ENCODE measurements around the gene ARID4B.

The ARID4B gene

GRCh38 chr1:235138821-235139220, 189.2 kb downstream of the ARID4B start:
- Histone ChIP-seq H3K4me1 (ENCODE audit: insufficient read depth, low read length) (no peaks in the 10 kb centered on the region), H3K27me3 (ENCODE audit: insufficient read depth, low read length, poor library complexity) (no peaks in the 10 kb centered on the region), H3K4me2 (ENCODE audit: insufficient read depth, low read length) (no peak overlapping the region), H3K9ac (ENCODE audit: low read depth, low read length) (no peak overlapping the region), H3K9me3 (ENCODE audit: insufficient read depth, low read length, severe bottlenecking) (no peaks in the 10 kb centered on the region), H3K27ac (ENCODE audit: low read length) (no peak overlapping the region), H2AFZ (ENCODE audit: low read depth, low read length) (no peak overlapping the region), H3K36me3 (ENCODE audit: insufficient read depth, low read length) (peaks cover 85% of the 10 kb centered on the region), H3K79me2 (ENCODE audit: insufficient read depth, low read length) (peaks cover 23% of the 10 kb centered on the region; the same call in 1 of the 2 replicates), H4K20me1 (ENCODE audit: insufficient read depth, low read length) (peaks cover 10% of the 10 kb centered on the region; the same call in 1 of the 2 replicates), H3K4me3 (ENCODE audit: low read depth in 1 of 2, low read length in 2 of 2) (no peak overlapping the region)
- ATAC-seq (ENCODE audit: insufficient read depth, low read depth), result no peak
- TF ChIP-seq EZH2 (IDR thresholded peaks at IDR 0.05; ENCODE audit: borderline replicate concordance, low read depth, low read length, severe bottlenecking), result no peak
- no peak for TF ChIP-seq CTCF (IDR thresholded peaks at IDR 0.05; ENCODE audit: borderline replicate concordance, extremely low read depth, low read length, poor library complexity, severe bottlenecking)
- DNase-seq, result no peak

- no peaks in the 10 kb centered on the region for H3K4me1 ChIP-seq (ENCODE audit: insufficient read depth, low read length)
- ATAC-seq (ENCODE audit: insufficient read depth, low read depth) (no peak), DNase-seq (no peak)
- H3K4me2 ChIP-seq (ENCODE audit: insufficient read depth, low read length), result no peak overlapping the region
- H2AFZ ChIP-seq (ENCODE audit: low read depth, low read length), result no peak overlapping the region
- no peak overlapping the region for H3K27ac ChIP-seq (ENCODE audit: low read length)
- H3K9me3 ChIP-seq (ENCODE audit: insufficient read depth, low read length, severe bottlenecking), result no peaks in the 10 kb centered on the region
- H3K27me3 ChIP-seq (ENCODE audit: insufficient read depth, low read length, poor library complexity), result no peaks in the 10 kb centered on the region
- peaks cover 86% of the 10 kb centered on the region for H3K36me3 ChIP-seq (ENCODE audit: insufficient read depth, low read length)
- H3K9ac ChIP-seq (ENCODE audit: low read depth, low read length), result no peak overlapping the region
- H4K20me1 ChIP-seq (ENCODE audit: insufficient read depth, low read length), result 0 out of 2 replicates have a peak, but pooled peaks cover 6% of the 10 kb centered on the region
- H3K79me2 ChIP-seq (ENCODE audit: insufficient read depth, low read length), result peaks cover 8% of the 10 kb centered on the region; the same call in 1 of the 2 replicates
- no peak overlapping the region for H3K4me3 ChIP-seq (ENCODE audit: low read depth in 1 of 2, low read length in 2 of 2)
- TF ChIP-seq CTCF (IDR thresholded peaks at IDR 0.05; ENCODE audit: borderline replicate concordance, extremely low read depth, low read length, poor library complexity, severe bottlenecking), result no peak
- TF ChIP-seq EZH2 (IDR thresholded peaks at IDR 0.05; ENCODE audit: borderline replicate concordance, low read depth, low read length, severe bottlenecking), result no peak
Observed at GRCh38 chr1:235136111-235136510, 191.9 kb downstream of the ARID4B start.

DNA sequence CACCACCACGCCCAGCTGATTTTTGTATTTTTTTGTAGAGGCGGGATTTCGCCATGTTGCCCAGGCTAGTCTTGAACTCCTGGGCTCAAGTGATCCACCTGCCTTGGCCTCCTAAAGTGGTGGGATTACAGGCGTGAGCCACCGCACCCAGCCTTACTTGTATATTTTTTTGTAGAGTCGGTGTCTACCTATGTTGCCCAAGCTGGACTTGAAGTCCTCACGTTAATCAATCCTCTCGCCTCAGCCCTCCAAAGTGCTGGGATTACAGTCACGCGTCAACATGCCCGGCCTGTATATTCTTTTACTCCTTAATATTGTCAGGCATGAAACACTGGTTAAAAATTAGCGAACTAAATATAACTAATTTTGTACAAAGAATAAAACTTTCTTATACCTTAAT, 193.8 kb downstream of the ARID4B start:
- ATAC-seq (ENCODE audit: insufficient read depth, low read depth) (no peak), DNase-seq (no peak)
- H3K27ac ChIP-seq (ENCODE audit: low read length), result no peak overlapping the region
- H4K20me1 ChIP-seq (ENCODE audit: insufficient read depth, low read length), result no peaks in the 10 kb centered on the region
- no peak overlapping the region for H2AFZ ChIP-seq (ENCODE audit: low read depth, low read length)
- TF ChIP-seq CTCF (IDR thresholded peaks at IDR 0.05; ENCODE audit: borderline replicate concordance, extremely low read depth, low read length, poor library complexity, severe bottlenecking) (no peak), EZH2 (IDR thresholded peaks at IDR 0.05; ENCODE audit: borderline replicate concordance, low read depth, low read length, severe bottlenecking) (no peak)
- H3K79me2 ChIP-seq (ENCODE audit: insufficient read depth, low read length), result peaks cover 2% of the 10 kb centered on the region
- no peaks in the 10 kb centered on the region for H3K27me3 ChIP-seq (ENCODE audit: insufficient read depth, low read length, poor library complexity)
- no peak overlapping the region for H3K4me3 ChIP-seq (ENCODE audit: low read depth in 1 of 2, low read length in 2 of 2)
- peaks cover 11% of the 10 kb centered on the region for H3K4me1 ChIP-seq (ENCODE audit: insufficient read depth, low read length)
- H3K9me3 ChIP-seq (ENCODE audit: insufficient read depth, low read length, severe bottlenecking), result no peaks in the 10 kb centered on the region
- H3K4me2 ChIP-seq (ENCODE audit: insufficient read depth, low read length), result no peak overlapping the region
- no peak overlapping the region for H3K9ac ChIP-seq (ENCODE audit: low read depth, low read length)
- H3K36me3 ChIP-seq (ENCODE audit: insufficient read depth, low read length), result peaks cover 72% of the 10 kb centered on the region

GRCh38 chr1:235133086-235133485, 194.9 kb downstream of the ARID4B start:
- Histone ChIP-seq H3K36me3 (ENCODE audit: insufficient read depth, low read length) (peaks cover 61% of the 10 kb centered on the region), H3K27me3 (ENCODE audit: insufficient read depth, low read length, poor library complexity) (no peaks in the 10 kb centered on the region), H3K4me3 (ENCODE audit: low read depth in 1 of 2, low read length in 2 of 2) (no peak overlapping the region), H2AFZ (ENCODE audit: low read depth, low read length) (no peak overlapping the region), H4K20me1 (ENCODE audit: insufficient read depth, low read length) (no peaks in the 10 kb centered on the region), H3K4me2 (ENCODE audit: insufficient read depth, low read length) (no peak overlapping the region), H3K4me1 (ENCODE audit: insufficient read depth, low read length) (peaks cover 14% of the 10 kb centered on the region), H3K9me3 (ENCODE audit: insufficient read depth, low read length, severe bottlenecking) (no peaks in the 10 kb centered on the region), H3K79me2 (ENCODE audit: insufficient read depth, low read length) (peaks cover 12% of the 10 kb centered on the region), H3K9ac (ENCODE audit: low read depth, low read length) (no peak overlapping the region), H3K27ac (ENCODE audit: low read length) (no peak overlapping the region)
- TF ChIP-seq EZH2 (IDR thresholded peaks at IDR 0.05; ENCODE audit: borderline replicate concordance, low read depth, low read length, severe bottlenecking) (no peak), CTCF (IDR thresholded peaks at IDR 0.05; ENCODE audit: borderline replicate concordance, extremely low read depth, low read length, poor library complexity, severe bottlenecking) (no peak)
- no peak for DNase-seq
- no peak for ATAC-seq (ENCODE audit: insufficient read depth, low read depth)

Data from DND-41 (cell line).